MCF 10A (cell line): ENCODE measurements around the gene TBXAS1. TPM values are rescaled to one million over a fixed set of nuclear protein-coding genes. Genes with fewer than 3 reads are reported as not detected.

ENCODE experiments used
- BruUV-seq: library from RNA; stranded (reverse); fragments of 400-500 nt; replicated peaks from 2 replicates; lab custom pipeline; 2021; lab: Mats Ljungman, UMichigan
- CTCF ChIA-PET: fragments of 300-600 bp; sonication (Branson Sonifier 250); formaldehyde crosslinking; extraction: SDS; loops from one replicate; lab custom pipeline; 2021; ENCODE audit warnings: antibody characterized with exemption, inconsistent platforms; lab: Yijun Ruan, JAX
- POLR2A ChIA-PET: fragments of 300-600, 350-650 bp; sonication (Branson Sonifier 250); formaldehyde crosslinking; extraction: SDS; loops from one replicate; lab custom pipeline; 2020; ENCODE audit warnings: antibody characterized with exemption, inconsistent platforms; lab: Yijun Ruan, JAX
- DNase-seq: peaks from one replicate; pipeline ENCODE4 v3.0.0-alpha.2; 2018; ENCODE audit not compliant: unreplicated experiment
- H3K27ac Mint-ChIP-seq: one replicate; pipeline ENCODE4 v1.8.0; 2022; ENCODE audit warnings: mild to moderate bottlenecking, low read depth, mixed read lengths; ENCODE audit not compliant: unreplicated experiment
- H3K27me3 Mint-ChIP-seq: one replicate; pipeline ENCODE4 v1.8.0; 2022; ENCODE audit warnings: mixed read lengths; ENCODE audit not compliant: insufficient read depth, unreplicated experiment
- H3K36me3 Mint-ChIP-seq: one replicate; pipeline ENCODE4 v1.8.0; 2022; ENCODE audit warnings: mild to moderate bottlenecking, moderate library complexity, mixed read lengths; ENCODE audit not compliant: insufficient read depth, unreplicated experiment
- H3K4me1 Mint-ChIP-seq: one replicate; pipeline ENCODE4 v1.8.0; 2022; ENCODE audit warnings: mixed read lengths; ENCODE audit not compliant: insufficient read depth, unreplicated experiment
- H3K4me3 Mint-ChIP-seq: one replicate; pipeline ENCODE4 v1.8.0; 2022; ENCODE audit warnings: mild to moderate bottlenecking, moderate library complexity, mixed read lengths; ENCODE audit not compliant: unreplicated experiment
- H3K9me3 Mint-ChIP-seq: one replicate; pipeline ENCODE4 v1.8.0; 2022; ENCODE audit warnings: mixed read lengths; ENCODE audit not compliant: unreplicated experiment
- CTCF ChIP-seq: fragments of 200-600 bp; IDR thresholded peaks from one replicate; pipeline ENCODE4 v1.8.0; 2022; ENCODE audit warnings: antibody characterized with exemption, mild to moderate bottlenecking; ENCODE audit not compliant: unreplicated experiment
- intact Hi-C: fragments of 100-400 bp; cut with micrococcal nuclease; formaldehyde crosslinking; loops from 2 replicates; pipeline ENCODE4 v1.14.1; 2022
- total RNA-seq: library from RNA; stranded (reverse); gene quantifications from 2 replicates; pipeline ENCODE4 v1.2.3, GENCODE V29; 2022

TBXAS1 gene
- total RNA-seq, 1 experiment from 2014 or later: 1.5 TPM

- CTCF ChIA-PET: interaction anchor here (0.7 kb wide), 1 partner anchor 291 kb away, joined by 3 read pairs; no protein-coding TSS in a partner anchor
- BruUV-seq: no TSS peak
- DNase-seq: no peak
- no peak overlapping the region for H3K4me3 Mint-ChIP-seq
- POLR2A ChIA-PET: no interaction called here
- TF ChIP-seq CTCF: no peak
- H3K9me3 Mint-ChIP-seq: no peaks in the 10 kb centered on the region
- intact Hi-C loops: no loop called here
- H3K27me3 Mint-ChIP-seq: no peaks in the 10 kb centered on the region
- peaks cover 25% of the 10 kb centered on the region for H3K4me1 Mint-ChIP-seq
- H3K27ac Mint-ChIP-seq: no peak overlapping the region
- no peaks in the 10 kb centered on the region for H3K36me3 Mint-ChIP-seq
Observed at GRCh38 chr7:139850906-139851305, 21.8 kb downstream of the TBXAS1 start.

GRCh38 chr7:139851770-139852481, 22.9 kb downstream of the TBXAS1 start:
- no peaks in the 10 kb centered on the region for H3K9me3 Mint-ChIP-seq
- no peak overlapping the region for H3K4me3 Mint-ChIP-seq
- TF ChIP-seq CTCF: no peak
- H3K4me1 Mint-ChIP-seq: peaks cover 25% of the 10 kb centered on the region
- no peaks in the 10 kb centered on the region for H3K36me3 Mint-ChIP-seq
- ChIA-PET CTCF (interaction anchor here (0.7 kb wide), 1 partner anchor 231 kb away, joined by 3 read pairs; no protein-coding TSS in a partner anchor), POLR2A (interaction anchor here (1.3 to 1.6 kb wide), 2 partner anchors 64 to 73 kb away, joined by 3 to 6 read pairs; no protein-coding TSS in a partner anchor)
- intact Hi-C loops: no loop called here
- no TSS peak for BruUV-seq
- no peak for DNase-seq
- no peak overlapping the region for H3K27ac Mint-ChIP-seq
- no peaks in the 10 kb centered on the region for H3K27me3 Mint-ChIP-seq

- BruUV-seq: no TSS peak
- TF ChIP-seq CTCF: no peak
- ChIA-PET CTCF (no interaction called here), POLR2A (interaction anchor here (1.3 to 1.6 kb wide), 2 partner anchors 64 to 74 kb away, joined by 3 to 6 read pairs; no protein-coding TSS in a partner anchor)
- no peak for DNase-seq
- intact Hi-C loops: no loop called here
- Mint-ChIP-seq H3K9me3 (no peaks in the 10 kb centered on the region), H3K4me1 (peaks cover 25% of the 10 kb centered on the region), H3K27me3 (no peaks in the 10 kb centered on the region), H3K27ac (no peak overlapping the region), H3K36me3 (no peaks in the 10 kb centered on the region), H3K4me3 (no peak overlapping the region)
Observed at GRCh38 chr7:139852482-139852845, 23.4 kb downstream of the TBXAS1 start.

- Mint-ChIP-seq H3K4me3 (peak overlapping the region; percentile 14), H3K27ac (peak overlapping the region; percentile 88), H3K27me3 (no peaks in the 10 kb centered on the region), H3K4me1 (peaks cover 25% of the 10 kb centered on the region), H3K36me3 (no peaks in the 10 kb centered on the region), H3K9me3 (no peaks in the 10 kb centered on the region)
- no peak for TF ChIP-seq CTCF
- POLR2A ChIA-PET: interaction anchor here (0.7 to 1.6 kb wide), 4 partner anchors 39 to 75 kb away, joined by 3 to 6 read pairs (median 3); no protein-coding TSS in a partner anchor
- DNase-seq: peak; percentile 93
- CTCF ChIA-PET: interaction anchor here (1.3 kb wide), 1 partner anchor 149 kb away, joined by 4 read pairs; no protein-coding TSS in a partner anchor
- intact Hi-C loops: no loop called here
- no TSS peak for BruUV-seq
Observed at GRCh38 chr7:139853506-139854123, 24.6 kb downstream of the TBXAS1 start.
